HL-60/S4 treated with retinoic acid at 250 ng/mL for 4 days and 3 days (cell line): ENCODE measurements around the gene TMEM74B.

Experiments
- in situ Hi-C: fragments of 300-500 bp; cut with MboI; formaldehyde crosslinking; loops from 2 replicates; pipeline ENCODE4 v1.7.0; 2022; ENCODE audit warnings: low sequenced_read_pairs

TMEM74B gene

DNA sequence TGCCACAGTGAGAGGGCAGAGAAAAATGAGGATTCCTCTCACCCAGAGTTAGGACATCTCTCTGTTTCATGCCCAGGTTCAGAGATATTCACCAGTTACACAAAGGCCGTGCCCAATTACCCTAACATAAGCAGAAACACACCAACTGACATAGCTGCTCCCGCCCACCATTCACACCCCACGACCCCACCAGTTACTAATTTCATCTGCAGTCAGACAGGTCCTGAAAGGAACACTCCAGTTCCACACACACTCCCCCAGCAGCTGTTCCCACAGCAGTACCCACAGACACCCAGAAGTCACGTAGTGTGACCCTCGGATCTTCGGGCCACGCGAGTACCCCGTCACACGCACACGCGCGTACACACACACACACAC, 532 bp downstream of the TMEM74B start:
- in situ Hi-C loops: loop anchor here (25.0 kb wide), 1 partner anchor 372 kb away; no protein-coding TSS in a partner anchor

DNA sequence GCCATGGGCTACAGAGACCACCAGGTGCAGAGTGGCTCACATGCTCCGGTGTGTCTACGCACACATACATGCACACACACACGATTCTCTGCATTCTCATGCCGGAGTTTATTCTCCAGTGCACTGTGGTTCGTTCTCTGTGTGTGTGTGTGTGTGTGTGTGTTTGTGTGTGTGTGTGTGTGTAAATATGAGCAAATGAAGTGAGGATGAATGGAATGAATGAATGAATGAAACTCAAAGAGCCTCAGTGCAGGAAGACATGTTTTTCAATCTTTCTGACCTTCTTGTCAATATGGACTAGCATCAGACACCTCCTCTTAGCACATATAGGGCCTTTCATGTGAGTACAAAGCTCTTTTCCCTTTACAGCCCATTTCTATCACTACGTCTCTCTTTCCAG, 1.6 kb downstream of the TMEM74B start:
- in situ Hi-C loops: loop anchor here (25.0 kb wide), 1 partner anchor 371 kb away; no protein-coding TSS in a partner anchor

DNA sequence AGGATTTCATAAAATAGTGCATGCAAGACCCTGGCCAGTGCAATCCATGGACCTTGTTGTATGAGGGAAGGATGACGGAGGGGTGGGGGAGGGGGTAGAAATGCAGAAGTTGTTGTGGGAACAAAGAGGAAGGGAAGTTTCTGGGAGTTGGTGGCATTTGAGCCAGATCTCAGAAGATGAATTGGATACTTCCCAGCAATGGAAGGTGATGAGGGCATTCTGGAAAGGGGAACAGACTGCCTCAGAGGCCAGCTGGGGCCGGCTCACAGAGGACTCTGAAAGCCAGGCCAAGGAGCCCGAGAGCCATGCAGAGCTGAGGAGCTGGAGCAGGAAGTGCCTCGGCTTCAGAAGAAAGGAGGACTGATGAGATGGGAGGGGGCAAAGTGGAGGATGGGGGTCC, 2.7 kb downstream of the TMEM74B start:
- in situ Hi-C loops: loop anchor here (25.0 kb wide), 1 partner anchor 370 kb away; no protein-coding TSS in a partner anchor

DNA sequence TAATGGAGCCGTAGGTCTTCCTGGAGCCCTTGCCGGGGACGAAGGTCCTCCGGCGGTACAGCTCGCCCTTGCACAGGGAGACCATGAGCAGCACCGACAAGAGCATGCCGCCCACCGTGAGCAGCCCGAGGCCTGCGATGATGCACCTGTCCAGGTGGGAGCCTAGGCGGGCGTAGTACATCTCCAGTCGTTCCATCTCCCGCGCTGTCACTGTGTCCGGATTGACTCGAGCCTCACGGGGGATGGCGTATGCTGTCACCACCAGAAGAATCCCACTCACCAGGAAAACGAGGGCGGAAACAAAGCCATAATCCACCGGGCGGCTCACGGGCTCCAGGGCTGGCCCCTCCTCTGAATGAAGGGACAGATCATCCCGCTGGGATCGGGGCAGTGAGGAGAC, 3.8 kb downstream of the TMEM74B start:
- in situ Hi-C loops: loop anchor here (25.0 kb wide), 1 partner anchor 369 kb away; no protein-coding TSS in a partner anchor

DNA sequence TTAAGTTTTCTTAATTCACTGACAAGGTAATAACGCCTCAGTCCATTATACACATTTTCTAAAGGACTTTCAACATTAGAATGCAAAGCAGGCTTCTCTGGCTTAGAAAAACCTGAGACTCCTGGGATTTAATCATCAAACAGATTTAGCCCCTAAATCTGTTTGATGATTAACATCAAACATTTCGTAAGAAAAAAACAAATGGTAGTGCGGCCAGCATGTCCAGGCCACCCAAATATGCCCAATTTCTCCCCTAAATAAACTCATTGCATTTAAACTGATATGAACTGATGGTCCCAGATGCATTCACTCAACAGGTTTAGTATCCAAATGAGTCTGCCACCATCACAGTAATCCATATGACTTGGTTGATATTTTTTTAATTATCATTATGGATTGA, 6.2 kb downstream of the TMEM74B start:
- in situ Hi-C loops: loop anchor here (25.0 kb wide), 1 partner anchor 366 kb away; no protein-coding TSS in a partner anchor

DNA sequence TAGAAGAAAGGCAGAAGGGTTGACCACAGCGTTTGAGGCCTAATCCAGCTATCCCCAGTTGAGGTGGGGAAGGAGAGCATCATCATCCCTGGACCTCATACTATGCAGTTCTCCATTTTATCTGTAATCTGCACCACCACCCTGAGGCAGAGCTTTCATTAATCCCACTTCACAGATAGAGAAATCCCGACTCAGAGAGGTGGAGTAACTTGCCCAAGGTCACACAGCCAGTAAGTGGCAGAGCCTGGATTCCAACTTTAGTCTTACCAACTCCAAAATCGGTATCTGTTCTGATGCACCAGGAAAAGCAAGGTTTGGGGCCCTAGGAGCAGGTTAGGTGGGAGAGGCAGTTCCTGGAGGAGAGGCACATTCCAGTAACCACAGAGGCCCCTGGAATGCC, 6.7 kb downstream of the TMEM74B start:
- in situ Hi-C loops: loop anchor here (25.0 kb wide), 1 partner anchor 366 kb away; no protein-coding TSS in a partner anchor

DNA sequence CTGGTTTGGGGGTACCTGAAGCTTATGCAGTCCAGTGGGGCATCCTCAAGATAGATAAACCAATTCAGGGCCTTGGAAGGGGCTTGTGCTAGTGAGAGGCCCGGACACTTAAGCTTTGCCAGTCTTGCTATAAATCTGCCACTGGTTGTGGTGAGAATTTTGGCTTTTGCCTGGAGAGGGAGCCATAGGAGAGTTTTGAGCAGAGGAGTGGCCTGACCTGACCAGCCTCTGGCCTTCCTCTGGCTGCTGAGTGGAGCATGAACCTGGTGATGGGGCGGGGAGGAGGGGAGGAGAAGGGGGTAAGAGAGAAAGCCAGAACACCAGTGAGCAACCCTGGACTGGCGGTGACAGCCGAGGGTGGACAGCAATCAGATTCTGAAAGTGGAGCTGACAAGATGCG, 7.1 kb downstream of the TMEM74B start:
- in situ Hi-C loops: loop anchor here (25.0 kb wide), 1 partner anchor 365 kb away; no protein-coding TSS in a partner anchor

DNA sequence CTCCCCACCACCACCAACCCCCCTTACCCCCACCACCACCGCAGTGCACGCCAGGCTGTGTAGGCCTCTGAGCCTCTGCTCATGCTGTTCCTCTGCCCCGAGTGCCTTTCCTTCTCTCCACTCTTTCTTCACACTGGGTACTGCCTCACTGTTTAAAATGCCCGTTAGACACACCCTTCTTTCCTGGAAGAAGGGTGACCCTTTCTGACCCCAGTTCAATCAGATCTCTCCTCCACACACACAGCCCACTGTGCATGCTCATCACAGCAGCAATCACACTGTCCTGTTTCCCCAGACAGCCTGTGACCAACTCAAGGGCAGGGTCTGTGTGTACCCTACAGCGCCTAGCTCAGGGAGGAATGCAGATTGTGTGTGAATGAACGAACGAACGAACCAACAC, 10.0 kb downstream of the TMEM74B start:
- in situ Hi-C loops: loop anchor here (25.0 kb wide), 1 partner anchor 362 kb away; no protein-coding TSS in a partner anchor

DNA sequence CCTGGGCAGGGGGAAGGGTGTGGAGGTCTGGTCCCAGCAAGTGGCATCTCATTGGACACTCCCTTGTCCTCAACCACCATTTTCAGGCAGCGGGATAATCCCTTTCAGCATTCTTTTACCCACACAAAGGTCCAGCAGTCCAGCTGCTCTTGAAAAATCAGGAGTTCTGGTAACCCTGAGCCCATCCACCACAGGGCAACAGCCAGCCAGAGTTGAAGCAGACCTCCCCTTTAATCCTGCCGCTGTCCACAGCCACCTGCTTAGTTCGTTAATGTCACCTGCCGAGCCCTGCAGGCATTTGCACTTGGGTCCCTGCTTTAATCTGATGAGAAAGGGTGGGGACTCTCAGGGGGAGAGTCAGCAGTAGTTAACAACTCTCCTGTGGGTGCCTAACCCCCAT, 11.1 kb downstream of the TMEM74B start:
- in situ Hi-C loops: no loop called here

DNA sequence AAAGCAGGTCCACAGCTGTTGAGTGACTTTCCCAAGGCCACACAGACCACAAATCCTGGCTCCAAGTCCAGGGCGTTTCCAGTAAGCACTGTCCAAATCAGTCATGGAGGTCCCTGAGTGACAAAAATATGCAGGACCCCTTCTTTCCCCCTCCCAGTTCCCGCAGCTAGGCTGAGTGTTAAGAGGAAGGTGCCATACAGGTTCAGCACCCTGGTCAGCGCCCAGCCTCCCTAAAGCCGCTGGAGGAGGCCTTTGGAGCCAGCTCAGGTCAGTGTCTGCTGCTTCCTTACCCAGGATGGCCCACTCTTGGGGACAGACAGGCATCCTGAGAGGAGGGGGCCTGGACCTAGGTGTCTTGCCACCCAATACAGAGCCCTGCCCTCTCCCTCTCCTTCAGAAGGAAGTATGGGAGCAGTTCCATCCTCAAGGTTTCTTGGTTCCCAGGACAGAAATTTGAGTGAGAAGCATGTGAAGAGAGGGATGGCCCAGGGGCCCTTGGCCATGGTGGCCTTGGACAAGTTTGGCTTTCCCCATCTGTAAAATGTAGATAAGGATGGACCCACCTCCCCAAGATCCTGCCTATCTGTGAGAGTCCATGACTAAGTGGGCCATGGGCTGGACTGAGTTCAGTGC, 13.2 kb downstream of the TMEM74B start:
- in situ Hi-C loops: no loop called here

DNA sequence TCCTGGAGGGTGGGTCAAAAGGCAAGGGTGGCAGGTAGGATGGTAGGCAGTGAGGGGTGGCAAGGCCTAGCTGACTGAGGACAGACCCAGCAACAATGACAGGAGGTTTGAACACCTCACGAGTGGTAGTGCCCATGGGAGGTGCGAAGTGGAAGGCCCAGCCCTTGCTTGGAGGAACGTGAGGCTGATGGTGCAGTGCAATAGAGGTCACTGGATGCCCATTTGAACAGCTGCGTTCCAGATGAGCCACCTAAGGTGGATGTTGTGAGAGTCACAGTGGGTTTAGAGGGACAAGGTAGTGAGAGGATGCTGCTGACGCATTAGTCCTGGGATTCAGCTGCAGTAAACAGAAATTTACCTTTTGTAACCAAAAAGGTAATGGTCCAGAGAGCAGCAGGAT, 15.6 kb downstream of the TMEM74B start:
- in situ Hi-C loops: no loop called here

DNA sequence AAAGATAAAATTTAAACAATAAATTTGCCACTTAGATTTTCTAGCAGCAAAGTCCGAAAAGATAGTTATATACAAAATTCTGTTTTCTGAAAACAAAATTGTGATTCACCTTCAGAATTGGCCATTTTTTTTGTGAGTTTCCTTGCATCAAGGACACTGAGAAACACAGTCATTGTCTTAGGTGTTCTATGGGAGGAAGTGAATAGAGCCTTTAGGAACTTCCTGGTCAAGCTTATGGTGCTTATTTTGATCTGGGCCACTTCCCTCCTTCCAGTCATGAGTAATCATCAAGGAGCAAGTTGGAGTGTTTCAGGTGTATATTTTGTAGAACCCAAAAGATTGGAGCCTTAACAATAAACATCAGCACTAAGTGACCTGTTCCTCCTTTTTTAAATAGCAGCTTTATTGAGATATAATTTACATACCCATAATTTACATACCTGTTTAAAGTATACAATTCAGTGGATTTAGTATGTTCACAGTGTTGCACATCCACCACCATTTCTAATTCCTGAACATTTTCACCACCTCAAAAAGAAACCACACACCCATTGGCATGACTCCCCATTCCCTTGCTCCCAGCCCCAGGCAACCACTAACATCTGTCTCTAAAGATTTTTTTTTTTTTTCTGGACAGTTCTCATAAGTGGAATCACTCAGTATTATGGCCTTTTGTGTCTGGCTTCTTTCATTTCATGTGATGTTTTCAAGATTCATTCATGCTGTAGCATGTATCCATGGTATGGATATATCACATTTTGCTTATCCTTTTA, 17.6 kb downstream of the TMEM74B start:
- in situ Hi-C loops: no loop called here

DNA sequence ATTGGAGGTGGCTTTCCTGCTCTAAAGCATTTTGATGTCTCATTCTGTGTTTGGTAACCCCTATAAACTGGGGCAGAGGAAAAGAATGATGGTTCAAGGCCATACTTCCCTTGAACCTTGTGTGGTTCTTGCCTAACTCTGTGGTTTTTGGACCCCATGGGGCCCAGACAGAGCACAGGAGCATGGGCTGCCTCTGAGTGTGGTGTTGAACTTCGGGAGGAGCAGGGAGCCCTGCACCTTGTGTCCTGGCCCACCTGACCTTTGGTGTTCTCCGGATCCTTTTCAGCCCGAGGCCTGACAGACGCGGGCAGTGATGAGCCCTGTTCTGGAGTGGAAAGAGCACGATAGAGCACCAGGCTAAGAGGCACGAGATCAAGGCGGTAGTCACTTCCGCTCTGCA, 18.8 kb downstream of the TMEM74B start:
- in situ Hi-C loops: no loop called here

DNA sequence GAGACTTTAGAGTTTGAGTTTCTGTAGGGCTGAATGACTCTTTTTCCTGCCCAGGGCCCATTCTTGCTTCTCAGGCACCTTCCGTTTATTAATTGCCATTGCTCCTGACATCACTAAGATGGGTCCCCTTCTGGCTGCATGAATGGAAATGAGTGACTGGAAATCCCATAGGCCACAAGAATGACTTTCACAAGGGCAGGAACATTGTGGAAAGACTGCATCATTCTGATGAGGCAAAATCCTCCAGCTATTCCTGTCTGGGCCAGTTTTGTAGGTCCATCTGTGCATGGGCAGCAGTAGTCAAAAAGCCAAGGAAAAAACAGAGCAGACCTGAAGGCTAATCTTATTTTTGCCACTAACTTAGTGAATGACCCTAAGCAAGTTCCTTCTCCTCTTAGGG, 19.3 kb downstream of the TMEM74B start:
- in situ Hi-C loops: no loop called here

DNA sequence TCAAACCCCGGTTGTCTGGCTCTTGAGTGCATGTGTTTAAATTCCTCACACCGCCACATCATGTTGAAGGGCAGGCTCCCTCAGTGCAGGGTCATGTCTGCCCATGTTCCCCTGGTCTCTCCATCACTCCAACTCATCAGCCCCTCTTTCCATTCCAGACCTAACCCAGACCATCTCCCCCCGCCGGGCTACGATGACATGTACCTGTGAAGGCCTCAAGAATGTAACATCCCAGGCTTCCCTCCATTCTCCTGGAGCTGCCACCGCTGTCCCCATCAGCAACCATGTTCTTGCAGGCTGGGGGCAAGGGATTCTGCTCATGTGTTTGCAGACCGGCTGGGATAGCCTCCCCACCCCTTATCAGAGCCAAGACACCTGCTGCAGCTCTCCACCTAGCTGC, 19.9 kb downstream of the TMEM74B start:
- in situ Hi-C loops: no loop called here

DNA sequence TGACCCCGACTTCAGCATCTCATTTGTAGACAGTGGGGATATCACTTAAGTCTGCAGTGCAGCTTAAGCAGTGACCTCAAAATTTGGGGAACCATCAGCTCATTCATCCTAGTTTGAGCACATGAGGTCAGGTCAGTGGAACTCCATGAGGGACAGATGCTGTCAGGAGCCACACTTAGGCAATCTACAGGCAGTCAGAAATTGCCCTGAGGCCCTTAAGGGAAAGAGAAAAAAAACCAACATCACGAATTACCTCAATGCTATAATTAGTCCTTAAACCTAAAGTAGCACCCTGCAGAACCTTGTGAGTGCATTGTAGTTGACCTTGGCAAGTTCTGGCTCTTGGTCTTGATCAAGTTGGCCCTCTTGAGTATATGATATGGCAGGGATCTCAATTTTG, 21.1 kb downstream of the TMEM74B start:
- in situ Hi-C loops: no loop called here

DNA sequence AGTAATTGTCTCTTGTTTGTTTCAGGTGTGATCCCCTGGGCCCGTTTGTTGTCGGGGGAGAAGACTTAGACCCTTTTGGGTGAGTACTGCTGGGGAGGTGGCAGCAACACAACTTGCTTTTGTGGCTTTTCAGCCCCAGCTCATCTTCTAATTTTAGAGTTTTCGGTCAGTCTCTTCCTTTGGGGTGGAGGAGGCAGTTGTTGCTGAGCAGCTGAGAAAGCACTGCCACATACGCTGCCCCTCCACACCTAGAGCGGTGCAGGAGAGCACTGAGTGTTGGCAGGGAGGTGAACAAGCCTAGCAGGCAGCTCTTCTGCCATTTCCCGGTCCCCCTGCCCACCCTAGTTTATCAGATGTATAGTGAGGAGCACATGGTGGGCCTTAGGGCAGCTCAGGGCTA, 21.7 kb downstream of the TMEM74B start:
- in situ Hi-C loops: no loop called here

DNA sequence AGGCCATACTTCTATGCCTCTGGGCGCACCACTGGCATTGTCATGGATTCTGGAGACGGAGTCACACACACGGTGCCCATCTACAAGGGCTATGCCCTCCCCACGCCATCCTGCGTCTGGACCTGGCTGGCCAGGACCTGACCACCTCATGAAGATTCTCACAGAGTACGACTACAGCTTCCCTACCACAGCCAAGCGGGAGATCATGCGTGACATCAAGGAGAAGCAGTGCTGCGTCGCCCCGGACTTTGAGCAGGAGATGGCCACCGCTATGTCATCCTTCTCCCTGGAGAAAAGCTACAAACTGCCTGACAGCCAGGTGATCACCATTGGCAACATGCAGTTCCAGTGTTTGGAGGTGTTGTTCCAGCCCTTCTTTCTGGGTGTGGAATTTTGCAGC, 23.8 kb downstream of the TMEM74B start:
- in situ Hi-C loops: no loop called here

DNA sequence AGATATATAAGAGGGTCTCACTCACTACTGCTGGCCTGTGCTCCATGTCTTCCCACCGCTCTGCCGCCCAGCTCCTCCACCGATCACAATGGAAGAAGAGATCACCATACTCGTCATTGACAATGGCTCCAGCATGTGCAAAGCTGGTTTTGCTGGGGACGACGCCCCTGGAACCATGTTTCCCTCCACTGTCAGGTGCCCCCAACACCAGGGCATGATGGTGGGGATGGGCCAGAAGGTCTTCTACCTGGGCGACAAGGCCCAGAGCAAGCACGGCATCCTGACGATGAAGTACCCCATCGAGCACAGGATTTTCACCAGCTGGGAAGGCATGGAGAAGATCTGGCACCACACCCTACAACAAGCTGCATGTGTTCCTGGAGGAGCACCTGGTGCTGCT, 24.3 kb downstream of the TMEM74B start:
- in situ Hi-C loops: no loop called here

DNA sequence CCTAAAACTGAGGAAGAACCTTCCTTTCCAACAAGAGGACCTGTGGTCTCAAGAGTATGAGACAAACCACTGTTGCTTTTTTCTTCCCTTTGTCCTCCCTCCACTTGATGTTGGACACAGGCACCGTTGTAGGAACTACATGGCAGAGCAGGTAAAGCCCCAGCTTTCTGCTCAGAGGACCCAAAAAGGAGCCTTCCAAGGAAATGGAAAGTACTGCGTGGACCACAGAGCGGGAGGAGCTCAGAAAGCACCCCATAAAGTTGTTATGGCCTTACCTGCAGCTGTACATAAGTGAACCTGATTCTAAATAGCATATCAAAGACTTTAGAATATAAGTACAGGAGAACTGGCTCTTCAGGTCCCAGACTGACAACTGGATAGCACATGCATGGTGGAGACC, 29.4 kb downstream of the TMEM74B start:
- in situ Hi-C loops: no loop called here

DNA sequence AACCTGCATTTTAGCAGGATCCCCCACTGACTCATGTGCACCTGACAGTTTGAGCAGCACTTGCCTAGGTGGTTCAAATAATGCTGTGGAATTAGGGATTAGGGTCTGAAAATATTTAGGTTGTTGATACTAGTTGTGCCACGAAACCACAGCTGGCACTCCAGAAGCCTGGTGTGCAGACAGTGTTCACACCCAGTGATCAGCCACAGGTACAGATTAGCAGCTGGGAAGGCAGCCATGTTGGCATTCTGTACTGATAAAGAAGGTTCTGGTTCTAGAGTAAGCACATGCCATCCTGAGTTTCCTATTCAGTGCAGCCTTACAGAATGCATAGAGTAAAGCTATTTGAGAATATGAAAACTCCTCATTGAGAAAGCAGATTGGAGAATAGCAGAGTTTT, 30.1 kb downstream of the TMEM74B start:
- in situ Hi-C loops: no loop called here

DNA sequence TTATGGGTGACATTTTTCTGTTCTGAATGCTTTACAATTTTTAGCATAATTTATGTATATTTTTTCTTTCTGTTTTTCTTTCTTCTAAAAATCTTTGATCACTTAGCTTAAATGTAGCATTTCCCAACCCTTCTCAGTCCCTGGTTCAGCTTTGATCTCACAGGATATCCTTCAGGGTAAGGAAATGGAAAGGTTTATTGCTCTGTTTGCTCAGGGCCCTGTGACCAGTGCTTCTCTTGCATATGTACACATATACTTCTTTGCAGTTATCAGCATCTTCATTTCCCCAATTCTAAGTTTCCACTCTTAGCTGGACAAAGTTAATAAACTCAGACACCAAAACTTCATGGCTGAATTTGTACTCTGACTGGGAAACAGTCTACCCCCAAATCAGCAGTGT, 30.6 kb downstream of the TMEM74B start:
- in situ Hi-C loops: no loop called here
